Stimulated activated CD4-positive, alpha-beta T cell treated with anti-CD3 and anti-CD28 coated beads, Interleukin-1b, Interleukin-23, amount 100 ng/mL, for 24 hours (primary cell): ENCODE data around the gene FBXO47.
"Not testable (repeated sequence)": the region's sequence is repeated elsewhere in the genome, so short reads cannot be mapped to it uniquely, and the experiment has no call there.

Source experiments
- DNase-seq, 4 experiments: peaks; one replicate each; pipeline ENCODE4 v3.0.0-alpha.2; 2020; ENCODE audit warnings: low read depth in 4 of 4, low spot score in 1 of 4

The FBXO47 gene

DNA sequence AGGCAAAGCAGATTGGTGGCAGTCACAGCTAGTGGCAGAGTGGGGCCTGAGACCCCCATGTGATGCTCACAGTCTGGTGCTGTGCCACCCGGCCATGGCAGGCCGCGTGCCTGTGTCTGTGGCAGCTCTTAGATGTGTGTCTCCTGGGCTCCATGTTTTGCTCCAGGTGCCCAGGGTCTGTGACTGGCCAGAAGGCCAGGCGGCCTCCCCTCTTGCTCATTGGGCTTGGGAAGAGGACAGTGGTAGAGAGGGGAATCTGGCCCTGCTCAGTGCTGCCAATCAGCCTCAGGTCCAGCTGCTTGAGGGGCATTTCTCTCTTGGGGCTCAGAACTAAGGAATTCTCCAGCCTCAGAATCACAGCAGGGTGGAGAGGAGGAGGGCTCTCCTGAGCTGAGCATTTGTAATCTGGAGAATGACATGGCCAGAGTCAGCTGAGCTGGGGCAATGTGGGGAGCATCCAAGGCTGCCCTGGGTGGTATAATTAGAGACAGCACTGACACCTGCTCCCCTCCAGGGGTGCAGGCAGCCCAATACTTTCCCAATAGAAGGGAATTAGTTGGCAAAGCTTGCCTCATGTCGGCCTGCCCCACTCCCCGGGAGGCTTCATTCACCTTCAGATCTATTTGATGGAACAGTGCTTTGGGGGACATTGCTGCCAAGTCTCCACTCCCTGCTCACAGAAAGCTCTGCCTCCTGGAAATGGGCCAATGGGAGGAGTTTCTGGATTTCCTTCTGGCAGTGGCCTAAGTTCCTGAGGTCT is 44.5 kb downstream of the FBXO47 start:
- no peak for DNase-seq

DNA sequence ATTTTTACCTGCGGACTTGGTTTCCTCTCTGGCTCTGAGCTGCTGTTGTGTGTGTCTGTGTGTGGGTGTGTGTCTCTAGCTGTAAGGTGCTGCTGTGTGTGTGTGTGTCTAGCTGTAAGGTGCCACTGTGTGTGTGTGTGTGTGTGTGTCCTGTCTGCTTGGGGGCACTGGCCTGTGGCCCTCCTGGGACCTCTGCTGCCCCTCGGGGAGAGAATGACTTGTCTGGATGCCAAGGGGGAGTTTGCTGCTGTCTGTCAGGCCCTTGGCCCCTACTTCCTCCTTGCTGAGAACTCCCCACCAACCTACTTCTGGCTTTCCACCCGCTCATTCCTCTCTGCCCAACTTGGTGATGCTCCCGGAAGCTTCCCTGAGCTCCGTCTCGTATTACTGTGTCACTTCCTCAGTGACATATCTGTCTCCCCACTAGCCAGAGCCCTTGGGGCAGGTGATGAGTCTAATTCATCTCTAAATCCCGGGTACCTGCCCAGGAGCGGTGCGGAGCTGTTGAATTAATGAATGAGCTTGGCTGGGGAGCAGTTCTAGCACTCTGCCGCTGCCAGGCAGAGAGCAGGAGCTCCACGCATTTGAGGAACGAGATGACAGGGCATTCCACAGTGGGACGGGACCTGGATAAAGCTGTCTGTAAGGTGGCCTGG is 45.3 kb downstream of the FBXO47 start:
- no peak for DNase-seq

- DNase-seq: no peak
Measured at GRCh38 chr17:38920374-38921291, 46.6 kb downstream of the FBXO47 start.

- no peak for DNase-seq
Measured at GRCh38 chr17:38919316-38920078, 47.7 kb downstream of the FBXO47 start.

GRCh38 chr17:38918916-38919315 is 48.3 kb downstream of the FBXO47 start:
- DNase-seq: no peak

GRCh38 chr17:38918129-38918913 is 48.9 kb downstream of the FBXO47 start:
- DNase-seq: no peak

GRCh38 chr17:38917259-38917658 is 49.9 kb downstream of the FBXO47 start:
- DNase-seq: no peak

DNA sequence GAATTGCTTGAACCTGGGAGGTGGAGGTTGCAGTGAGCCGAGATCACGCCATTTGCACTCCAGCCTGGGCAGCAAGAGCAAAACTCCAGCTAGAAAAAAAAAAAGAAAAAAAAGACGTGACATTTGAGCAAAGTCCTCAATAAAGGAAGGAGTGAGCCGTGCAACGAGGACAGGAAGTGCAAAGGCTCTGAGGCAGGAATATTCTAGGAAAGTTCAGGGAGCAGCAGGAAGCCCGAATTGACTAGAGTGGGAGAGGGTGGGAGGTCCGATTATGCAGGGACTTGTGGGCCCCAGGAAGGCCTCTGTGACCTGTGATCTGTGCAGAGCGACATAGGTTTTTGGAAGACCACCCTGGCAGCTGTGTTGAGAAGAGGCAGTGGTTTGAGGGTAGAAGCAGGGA is 50.4 kb downstream of the FBXO47 start:
- DNase-seq: no peak

DNA sequence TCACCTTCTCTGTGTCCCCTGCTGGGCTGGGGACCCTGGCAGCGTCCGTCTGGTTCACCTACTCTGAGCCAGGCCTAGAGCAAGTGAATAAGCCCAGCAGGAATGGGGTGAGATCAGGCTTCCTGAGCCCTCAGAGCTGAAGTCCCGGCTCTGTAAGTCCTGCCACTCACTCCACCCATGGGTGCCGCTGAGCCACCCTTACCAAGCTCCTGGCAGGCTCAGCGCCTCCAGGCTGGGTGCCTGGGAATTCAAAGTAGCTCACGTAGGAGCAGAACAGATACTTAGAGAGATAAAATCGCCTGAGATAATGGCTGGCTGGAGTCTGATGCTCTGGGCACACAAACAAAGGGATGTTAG is 51.6 kb downstream of the FBXO47 start:
- DNase-seq: no peak

- DNase-seq: no peak
Measured at GRCh38 chr17:38914741-38915638, 52.2 kb downstream of the FBXO47 start.

GRCh38 chr17:38912221-38912813 is 54.9 kb downstream of the FBXO47 start:
- DNase-seq: no peak

DNA sequence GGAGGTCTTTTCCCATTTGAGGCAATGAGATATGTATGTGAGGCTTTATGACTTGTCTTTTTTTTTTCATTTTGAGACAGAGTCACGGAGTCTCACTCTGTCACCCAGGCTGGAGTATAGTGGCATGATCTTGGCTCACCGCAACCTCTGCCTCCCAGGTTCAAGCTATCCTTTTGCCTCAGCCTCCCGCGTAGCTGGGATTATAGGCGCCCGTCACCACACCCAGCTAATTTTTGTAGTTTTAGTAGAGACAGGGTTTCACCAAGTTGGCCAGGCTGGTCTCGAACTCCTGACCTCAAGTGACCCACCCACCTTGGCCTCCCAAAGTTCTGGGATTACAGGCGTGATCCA is 55.5 kb downstream of the FBXO47 start:
- DNase-seq: not testable (repeated sequence)

GRCh38 chr17:38911081-38911730 is 56.0 kb downstream of the FBXO47 start:
- DNase-seq: no peak

DNA sequence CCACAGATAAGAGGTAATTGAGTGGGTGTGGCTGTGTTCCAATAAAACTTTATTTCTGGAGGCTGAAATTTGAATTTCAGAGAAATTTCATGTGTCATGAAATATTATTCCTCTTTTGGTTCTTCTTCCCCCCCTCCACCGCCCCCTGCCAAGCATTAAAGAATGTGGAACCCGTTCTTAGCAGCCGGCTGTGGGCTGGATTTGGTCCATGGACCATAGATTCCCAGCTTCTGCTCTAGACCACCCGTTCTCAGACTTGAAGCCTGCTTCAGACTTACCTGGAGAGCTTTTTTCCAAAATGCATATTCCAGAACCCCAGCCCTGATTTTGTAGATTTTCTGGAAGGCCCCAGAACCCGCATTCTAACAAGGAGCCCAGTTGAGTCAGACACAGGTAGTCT is 56.9 kb downstream of the FBXO47 start:
- DNase-seq: no peak

DNA sequence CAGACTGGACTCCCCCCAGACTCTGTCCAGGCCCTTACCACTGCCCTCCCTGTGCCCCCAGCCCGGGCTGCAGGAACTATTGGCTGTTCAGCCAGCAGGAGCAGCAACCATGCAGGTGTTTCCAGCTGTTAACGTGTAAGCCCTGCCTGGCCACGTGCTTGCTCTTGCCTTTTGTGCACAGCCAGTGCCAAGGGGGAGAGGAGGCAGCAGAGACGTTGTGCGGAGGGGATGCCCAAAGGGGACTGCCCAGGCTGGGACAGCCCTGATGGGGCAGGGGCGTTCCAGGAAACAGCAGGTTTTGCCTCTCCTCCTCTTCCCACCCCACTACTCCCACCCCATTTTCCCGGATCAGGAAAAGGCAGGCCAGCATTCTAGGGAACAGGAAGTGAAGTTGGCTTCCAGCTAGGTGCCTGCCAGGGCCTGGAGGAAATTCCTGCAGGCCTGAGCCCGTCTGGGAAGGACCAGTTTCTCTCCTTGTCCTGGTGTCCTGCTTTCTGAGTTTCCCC is 58.5 kb downstream of the FBXO47 start:
- no peak for DNase-seq

- no peak for DNase-seq
Measured at GRCh38 chr17:38907930-38908675, 59.1 kb downstream of the FBXO47 start.

- DNase-seq: no peak
Measured at GRCh38 chr17:38906460-38907228, 60.6 kb downstream of the FBXO47 start.
